ENCODE data around the gene MYO5B. TPM values are rescaled to one million over a fixed set of nuclear protein-coding genes. Genes with fewer than 3 reads are reported as not detected.
"Not testable (repeated sequence)": the region's sequence is repeated elsewhere in the genome, so short reads cannot be mapped to it uniquely, and the experiment has no call there.

Gene MYO5B
- total RNA-seq, 1 donor from 2014 or later = not detected

DNA sequence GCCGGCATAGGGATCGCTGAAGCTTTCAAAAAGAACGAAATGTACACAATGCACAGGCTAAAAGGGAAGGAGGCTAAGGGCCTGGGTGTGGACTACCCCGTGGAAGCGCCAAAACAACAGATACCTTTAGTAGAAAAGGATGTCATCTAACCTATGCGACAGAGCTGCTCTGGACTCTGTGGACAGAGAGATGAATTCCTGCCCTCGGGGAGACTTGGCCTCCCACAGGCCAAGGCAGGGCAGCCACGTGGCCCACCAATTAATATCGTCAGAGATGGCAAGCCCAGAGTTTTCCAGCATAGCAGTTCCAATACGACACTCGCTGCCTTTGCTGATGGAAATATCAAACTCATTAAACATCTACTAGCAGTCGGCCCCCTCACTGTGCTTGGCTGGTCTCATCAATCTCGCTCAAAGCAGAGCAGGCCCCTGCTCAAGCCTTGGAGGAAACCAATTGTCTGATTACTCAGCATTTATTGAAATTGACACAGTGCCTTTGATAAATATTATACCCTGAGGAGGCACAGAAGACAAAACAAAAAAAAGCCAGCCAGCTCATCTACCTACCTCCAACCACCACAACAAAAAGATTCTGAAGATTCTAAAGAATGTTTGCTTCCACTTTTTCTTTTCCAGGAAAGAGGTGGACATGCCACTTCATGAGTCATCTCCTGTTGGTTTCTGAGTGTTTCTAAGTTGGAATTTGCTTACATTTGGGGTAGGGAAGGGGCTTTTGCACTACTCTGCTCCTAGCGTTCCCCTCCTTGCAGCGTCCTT, 302.6 kb downstream of the MYO5B start:
- no peak for DNase-seq (ENCODE audit: low spot score)
- Mint-ChIP-seq H3K27ac (no peak overlapping the region), H3K9me3 (no peaks in the 10 kb centered on the region), H3K27me3 (ENCODE audit: low read depth) (peaks cover 5% of the 10 kb centered on the region), H3K4me3 (ENCODE audit: low read depth) (no peak overlapping the region), H3K36me3 (ENCODE audit: low read depth) (no peaks in the 10 kb centered on the region), H3K4me1 (ENCODE audit: low read depth) (peaks cover 5% of the 10 kb centered on the region)
- intact Hi-C loops (cut with micrococcal nuclease) = no loop called here

DNA sequence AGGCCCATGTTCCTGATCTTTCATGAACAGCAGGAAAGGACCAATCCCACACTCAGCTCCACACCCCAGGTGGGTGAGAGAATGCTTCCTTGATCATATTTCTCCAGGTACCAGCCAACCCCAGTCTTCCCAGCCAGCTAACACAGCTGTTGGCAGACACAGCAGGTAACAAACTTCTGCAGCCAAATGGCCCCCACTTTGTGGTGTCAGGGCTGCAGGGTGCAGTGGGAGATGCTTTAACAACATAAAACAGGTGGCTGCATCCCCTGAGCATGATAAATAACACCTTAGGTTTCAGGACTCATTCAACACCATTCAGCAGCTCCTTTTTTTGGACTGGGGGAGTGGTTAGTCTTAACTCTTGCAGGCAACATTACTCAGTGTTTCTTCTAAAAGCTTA, 304.9 kb downstream of the MYO5B start:
- Mint-ChIP-seq H3K27me3 (ENCODE audit: low read depth) (peaks cover 5% of the 10 kb centered on the region), H3K4me1 (ENCODE audit: low read depth) (peaks cover 5% of the 10 kb centered on the region), H3K27ac (no peak overlapping the region), H3K4me3 (ENCODE audit: low read depth) (no peak overlapping the region), H3K9me3 (no peaks in the 10 kb centered on the region), H3K36me3 (ENCODE audit: low read depth) (no peaks in the 10 kb centered on the region)
- no peak for DNase-seq (ENCODE audit: low spot score)
- intact Hi-C loops (cut with micrococcal nuclease) = no loop called here

DNA sequence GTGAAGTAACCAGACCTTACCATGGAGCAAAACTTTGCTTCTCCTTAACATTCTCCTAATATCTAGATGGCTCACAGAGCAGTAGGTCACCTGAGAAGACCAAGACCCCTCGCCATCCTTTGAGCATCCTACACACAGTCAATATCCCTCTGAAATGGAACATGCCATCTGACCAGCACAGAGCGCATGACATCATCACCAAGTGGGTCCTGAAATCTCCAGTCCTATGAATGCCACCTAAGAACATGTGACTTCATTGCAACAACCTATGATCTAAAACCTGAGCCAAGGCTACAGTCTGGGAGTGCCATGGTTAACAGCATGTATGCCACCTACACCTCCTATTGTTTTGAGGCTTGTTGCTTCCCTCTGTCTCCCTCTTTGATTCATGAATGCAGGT, 305.4 kb downstream of the MYO5B start:
- intact Hi-C loops (cut with micrococcal nuclease); H3K9me3 Mint-ChIP-seq; H3K4me3 Mint-ChIP-seq (ENCODE audit: low read depth); H3K4me1 Mint-ChIP-seq (ENCODE audit: low read depth); H3K27me3 Mint-ChIP-seq (ENCODE audit: low read depth); H3K27ac Mint-ChIP-seq; DNase-seq (ENCODE audit: low spot score); H3K36me3 Mint-ChIP-seq (ENCODE audit: low read depth): not testable (repeated sequence)

DNA sequence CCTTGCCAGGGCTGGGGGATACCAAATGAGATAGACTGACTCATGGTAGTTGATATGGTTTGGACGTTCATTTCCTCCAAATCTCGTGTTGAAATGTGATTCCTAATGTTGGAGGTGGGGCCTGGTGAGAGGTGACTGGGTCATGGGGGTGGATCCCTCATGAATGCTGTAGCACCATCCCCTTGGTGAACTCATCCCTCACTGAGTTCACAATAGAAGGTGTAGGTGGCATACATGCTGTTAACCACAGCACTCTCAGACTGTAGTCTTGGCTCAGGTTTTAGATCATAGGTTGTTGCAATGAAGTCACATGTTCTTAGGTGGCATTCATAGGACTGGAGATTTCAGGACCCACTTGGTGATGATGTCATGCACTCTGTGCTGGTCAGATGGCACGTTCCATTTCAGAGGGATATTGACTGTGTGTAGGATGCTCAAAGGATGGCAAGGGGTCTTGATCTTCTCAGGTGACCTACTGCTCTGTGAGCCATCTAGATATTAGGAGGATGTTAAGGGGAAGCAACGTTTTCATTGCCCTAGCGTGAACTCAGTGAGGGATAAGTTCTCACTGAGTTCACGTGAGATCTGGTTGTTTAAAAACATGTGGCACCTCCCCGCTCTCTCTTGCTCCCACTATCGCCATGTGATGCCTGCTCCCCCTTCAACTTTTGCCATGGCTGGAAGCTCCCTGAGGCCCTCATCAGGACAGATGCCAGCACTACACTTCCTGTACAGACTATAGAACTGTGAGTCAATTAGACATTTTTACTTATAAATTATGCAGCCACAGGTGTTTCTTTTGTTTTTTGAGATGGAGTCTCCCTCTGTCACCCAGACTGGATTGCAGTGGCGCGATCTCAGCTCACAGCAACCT, 307.8 kb downstream of the MYO5B start:
- Mint-ChIP-seq H3K4me1 (ENCODE audit: low read depth) (no peaks in the 10 kb centered on the region), H3K27me3 (ENCODE audit: low read depth) (peaks cover 9% of the 10 kb centered on the region), H3K36me3 (ENCODE audit: low read depth) (no peaks in the 10 kb centered on the region), H3K4me3 (ENCODE audit: low read depth) (no peak overlapping the region), H3K27ac (no peak overlapping the region), H3K9me3 (no peaks in the 10 kb centered on the region)
- DNase-seq (ENCODE audit: low spot score) = no peak
- intact Hi-C loops (cut with micrococcal nuclease) = no loop called here

DNA sequence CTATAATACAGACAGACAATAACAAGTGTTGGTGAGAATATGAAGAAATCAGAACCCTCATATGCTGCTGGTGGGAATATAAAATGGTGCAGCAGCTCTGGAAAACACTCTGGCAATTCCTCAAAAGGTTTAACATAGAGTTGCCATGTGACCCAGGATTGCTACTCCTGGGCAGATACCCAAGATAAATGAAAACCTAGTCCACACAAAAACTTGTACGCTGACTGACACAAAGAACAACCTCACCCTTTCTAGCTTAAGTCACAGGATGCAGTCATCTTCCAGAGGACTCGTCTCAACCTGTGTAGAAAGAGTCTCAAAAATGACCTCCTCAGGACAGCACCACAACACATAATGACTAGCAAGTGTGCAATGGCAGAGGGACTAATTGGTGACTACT, 310.0 kb downstream of the MYO5B start:
- Mint-ChIP-seq H3K36me3 (ENCODE audit: low read depth) (no peaks in the 10 kb centered on the region), H3K4me3 (ENCODE audit: low read depth) (no peak overlapping the region), H3K9me3 (no peaks in the 10 kb centered on the region), H3K27me3 (ENCODE audit: low read depth) (peaks cover 11% of the 10 kb centered on the region), H3K4me1 (ENCODE audit: low read depth) (no peaks in the 10 kb centered on the region), H3K27ac (no peak overlapping the region)
- intact Hi-C loops (cut with micrococcal nuclease) = no loop called here
- DNase-seq (ENCODE audit: low spot score) = no peak

GRCh38 chr18:49884465-49884864, 310.5 kb downstream of the MYO5B start:
- no peaks in the 10 kb centered on the region for H3K36me3 Mint-ChIP-seq (ENCODE audit: low read depth)
- H3K27ac Mint-ChIP-seq = no peak overlapping the region
- no peaks in the 10 kb centered on the region for H3K9me3 Mint-ChIP-seq
- DNase-seq (ENCODE audit: low spot score) = no peak
- H3K4me3 Mint-ChIP-seq (ENCODE audit: low read depth) = no peak overlapping the region
- H3K4me1 Mint-ChIP-seq (ENCODE audit: low read depth) = no peaks in the 10 kb centered on the region
- intact Hi-C loops (cut with micrococcal nuclease) = no loop called here
- H3K27me3 Mint-ChIP-seq (ENCODE audit: low read depth) = peaks cover 13% of the 10 kb centered on the region

DNA sequence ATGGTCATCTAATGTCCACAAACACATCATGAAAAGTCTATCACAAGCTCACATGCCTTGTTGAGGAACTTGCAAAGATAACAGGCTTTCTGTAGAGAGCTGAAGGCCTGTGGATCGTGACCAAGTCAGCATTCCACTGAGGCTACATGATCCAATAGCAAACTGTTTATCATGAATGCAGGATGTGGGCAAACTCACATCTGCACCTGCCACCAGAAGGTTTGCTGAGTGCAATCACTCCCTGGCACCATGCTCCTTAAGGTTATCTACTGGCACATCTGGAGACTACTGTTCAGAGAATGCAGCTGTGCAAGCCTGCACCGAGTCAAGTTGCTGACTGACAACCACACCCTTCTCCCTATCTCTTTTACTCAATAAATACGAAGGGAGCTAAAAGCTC, 314.3 kb downstream of the MYO5B start:
- no peak overlapping the region for H3K4me3 Mint-ChIP-seq (ENCODE audit: low read depth)
- H3K27me3 Mint-ChIP-seq (ENCODE audit: low read depth) = peaks cover 32% of the 10 kb centered on the region
- no peak overlapping the region for H3K27ac Mint-ChIP-seq
- no peaks in the 10 kb centered on the region for H3K36me3 Mint-ChIP-seq (ENCODE audit: low read depth)
- H3K4me1 Mint-ChIP-seq (ENCODE audit: low read depth) = no peaks in the 10 kb centered on the region
- intact Hi-C loops (cut with micrococcal nuclease) = no loop called here
- H3K9me3 Mint-ChIP-seq = no peaks in the 10 kb centered on the region
- no peak for DNase-seq (ENCODE audit: low spot score)

GRCh38 chr18:49879271-49879580, 315.7 kb downstream of the MYO5B start:
- Mint-ChIP-seq H3K4me3 (ENCODE audit: low read depth) (no peak overlapping the region), H3K4me1 (ENCODE audit: low read depth) (peaks cover 2% of the 10 kb centered on the region), H3K9me3 (no peaks in the 10 kb centered on the region), H3K27me3 (ENCODE audit: low read depth) (peaks cover 34% of the 10 kb centered on the region), H3K36me3 (ENCODE audit: low read depth) (no peaks in the 10 kb centered on the region), H3K27ac (no peak overlapping the region)
- intact Hi-C loops (cut with micrococcal nuclease) = no loop called here
- DNase-seq (ENCODE audit: low spot score) = no peak

GRCh38 chr18:49878567-49879270, 316.2 kb downstream of the MYO5B start:
- Mint-ChIP-seq H3K9me3 (no peaks in the 10 kb centered on the region), H3K4me1 (ENCODE audit: low read depth) (peaks cover 5% of the 10 kb centered on the region), H3K27ac (no peak overlapping the region), H3K4me3 (ENCODE audit: low read depth) (no peak overlapping the region), H3K36me3 (ENCODE audit: low read depth) (no peaks in the 10 kb centered on the region), H3K27me3 (ENCODE audit: low read depth) (peaks cover 34% of the 10 kb centered on the region)
- DNase-seq (ENCODE audit: low spot score) = no peak
- intact Hi-C loops (cut with micrococcal nuclease) = no loop called here

- no peak for DNase-seq (ENCODE audit: low spot score)
- H3K4me1 Mint-ChIP-seq (ENCODE audit: low read depth) = peaks cover 5% of the 10 kb centered on the region
- peaks cover 34% of the 10 kb centered on the region for H3K27me3 Mint-ChIP-seq (ENCODE audit: low read depth)
- intact Hi-C loops (cut with micrococcal nuclease) = no loop called here
- H3K27ac Mint-ChIP-seq = no peak overlapping the region
- no peaks in the 10 kb centered on the region for H3K9me3 Mint-ChIP-seq
- no peak overlapping the region for H3K4me3 Mint-ChIP-seq (ENCODE audit: low read depth)
- H3K36me3 Mint-ChIP-seq (ENCODE audit: low read depth) = no peaks in the 10 kb centered on the region
Measured at GRCh38 chr18:49878015-49878414, 316.9 kb downstream of the MYO5B start.

DNA sequence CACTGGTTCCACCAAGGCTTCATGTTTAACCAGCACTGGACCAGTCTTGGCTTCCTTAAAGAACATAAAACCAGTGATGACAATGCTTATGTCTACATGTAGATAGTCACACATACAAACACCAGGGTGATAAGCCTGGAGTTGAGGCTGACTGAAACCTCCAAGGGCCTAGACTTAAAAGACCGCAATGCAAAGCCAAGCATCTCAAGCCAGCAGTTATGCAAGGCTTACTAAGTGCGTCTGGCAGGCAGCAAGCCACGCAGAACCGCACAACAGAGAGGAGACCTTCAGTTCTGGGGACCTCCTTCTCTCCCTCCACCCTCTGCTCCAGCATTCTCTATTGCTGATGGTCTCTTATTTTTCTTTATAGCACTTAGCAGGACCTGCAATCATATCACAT, 318.4 kb downstream of the MYO5B start:
- no peak overlapping the region for H3K4me3 Mint-ChIP-seq (ENCODE audit: low read depth)
- peaks cover 8% of the 10 kb centered on the region for H3K4me1 Mint-ChIP-seq (ENCODE audit: low read depth)
- H3K9me3 Mint-ChIP-seq = no peaks in the 10 kb centered on the region
- H3K36me3 Mint-ChIP-seq (ENCODE audit: low read depth) = no peaks in the 10 kb centered on the region
- intact Hi-C loops (cut with micrococcal nuclease) = no loop called here
- H3K27me3 Mint-ChIP-seq (ENCODE audit: low read depth) = peaks cover 30% of the 10 kb centered on the region
- DNase-seq (ENCODE audit: low spot score) = no peak
- H3K27ac Mint-ChIP-seq = no peak overlapping the region

- H3K36me3 Mint-ChIP-seq (ENCODE audit: low read depth) = no peaks in the 10 kb centered on the region
- peaks cover 8% of the 10 kb centered on the region for H3K4me1 Mint-ChIP-seq (ENCODE audit: low read depth)
- intact Hi-C loops (cut with micrococcal nuclease) = no loop called here
- H3K9me3 Mint-ChIP-seq = no peaks in the 10 kb centered on the region
- H3K4me3 Mint-ChIP-seq (ENCODE audit: low read depth) = no peak overlapping the region
- no peak for DNase-seq (ENCODE audit: low spot score)
- H3K27me3 Mint-ChIP-seq (ENCODE audit: low read depth) = peaks cover 28% of the 10 kb centered on the region
- no peak overlapping the region for H3K27ac Mint-ChIP-seq
Measured at GRCh38 chr18:49875783-49876182, 319.2 kb downstream of the MYO5B start.

DNA sequence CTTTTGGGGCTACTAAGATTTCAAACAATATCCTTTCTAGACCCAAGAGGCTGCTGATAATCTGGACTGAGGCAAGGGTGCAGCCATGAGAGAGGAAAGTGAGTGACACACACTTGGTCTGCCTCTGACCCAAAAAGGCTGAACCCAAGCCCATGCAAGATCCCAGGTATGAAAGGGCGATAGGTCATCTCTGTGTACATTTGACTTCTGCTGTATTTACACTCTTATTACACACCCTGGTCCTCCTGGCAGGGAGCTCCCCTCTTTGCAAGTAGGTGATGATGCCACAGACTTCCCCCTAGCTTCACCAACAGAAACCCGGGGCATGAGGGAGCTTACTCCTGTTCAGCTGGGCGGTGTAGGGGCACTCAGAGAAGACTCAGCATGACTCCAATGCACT, 319.8 kb downstream of the MYO5B start:
- no peak overlapping the region for H3K27ac Mint-ChIP-seq
- H3K27me3 Mint-ChIP-seq (ENCODE audit: low read depth) = peaks cover 28% of the 10 kb centered on the region

More for the DNA sequence above, 319.8 kb downstream of the MYO5B start:
- H3K4me1 Mint-ChIP-seq (ENCODE audit: low read depth) = peaks cover 8% of the 10 kb centered on the region
- intact Hi-C loops (cut with micrococcal nuclease) = no loop called here
- H3K9me3 Mint-ChIP-seq = no peaks in the 10 kb centered on the region
- no peak overlapping the region for H3K4me3 Mint-ChIP-seq (ENCODE audit: low read depth)
- DNase-seq (ENCODE audit: low spot score) = no peak
- H3K36me3 Mint-ChIP-seq (ENCODE audit: low read depth) = no peaks in the 10 kb centered on the region
